Activated T-helper 1 cell treated with anti-CD3 and anti-CD28 coated beads, Interleukin-2, amount 50 U/mL, for 16 hours (primary cell): ENCODE results near the gene DTNB.

Experiments used
- DNase-seq, 2 donors: peaks; one replicate each; pipeline ENCODE4 v3.0.0-alpha.2; 2020; ENCODE audit warnings: low read depth in 1 of 2, low spot score in 1 of 2

The DTNB gene

DNA sequence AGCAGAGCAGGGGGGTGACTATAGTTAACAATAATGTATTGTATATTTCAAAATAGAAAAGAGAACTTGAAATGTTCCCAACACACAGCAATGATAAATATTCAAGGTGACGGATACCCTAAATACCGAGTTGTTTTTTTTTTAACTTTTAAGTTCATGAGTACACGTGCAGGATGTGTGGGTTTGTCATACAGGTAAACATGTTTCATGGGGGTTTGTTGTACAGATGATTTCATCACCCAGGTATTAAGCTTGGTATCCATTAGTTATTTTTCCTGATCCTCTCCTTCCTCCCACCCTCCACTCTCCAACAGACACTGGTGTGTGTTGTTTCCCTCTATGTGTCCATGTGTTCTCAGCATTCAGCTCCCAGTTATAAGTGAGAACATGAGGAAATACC, 167.2 kb downstream of the DTNB start:
- no peak for DNase-seq

GRCh38 chr2:25505622-25506021, 167.8 kb downstream of the DTNB start:
- DNase-seq: no peak

DNA sequence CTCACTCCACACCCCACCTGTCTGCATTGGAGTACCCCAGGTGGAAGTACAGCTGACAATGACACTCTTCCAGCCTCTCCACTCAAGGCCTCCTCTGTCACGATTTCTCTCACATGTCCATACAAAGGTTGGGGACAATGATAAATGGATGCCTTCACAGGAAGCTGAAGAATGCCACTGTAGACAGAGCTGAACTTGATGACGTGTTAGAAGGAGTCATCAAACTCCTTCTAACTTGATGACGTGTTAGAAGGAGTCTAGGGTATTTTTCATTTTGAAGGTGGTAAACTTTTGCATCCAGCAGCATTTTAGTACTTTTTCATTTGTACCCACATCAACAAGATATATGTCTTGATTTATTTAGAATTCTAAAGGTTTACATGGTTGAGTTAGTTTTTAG, 168.2 kb downstream of the DTNB start:
- DNase-seq: no peak

DNA sequence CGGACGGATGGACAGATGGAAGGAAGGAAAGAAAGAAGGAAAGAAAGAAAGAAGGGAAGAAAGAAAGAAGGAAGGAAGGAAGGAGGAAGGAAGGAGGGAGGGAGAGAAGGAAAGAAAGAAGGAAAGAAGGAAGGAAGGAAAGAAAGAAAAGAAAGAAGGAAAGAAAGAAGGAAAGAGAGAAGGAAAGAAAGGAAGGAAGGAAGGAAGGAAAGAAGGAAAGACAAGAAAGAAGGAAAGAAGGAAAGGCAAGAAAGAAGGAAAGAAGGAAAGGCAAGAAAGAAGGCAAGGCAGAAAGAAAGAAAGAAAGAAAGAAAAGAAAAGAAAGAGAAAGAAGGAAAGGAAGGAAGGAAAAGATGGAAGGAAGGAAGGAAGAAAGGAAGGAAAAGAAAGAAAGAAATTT, 169.1 kb downstream of the DTNB start:
- DNase-seq: no peak

GRCh38 chr2:25499157-25499556, 174.2 kb downstream of the DTNB start:
- DNase-seq: no peak

GRCh38 chr2:25497918-25498407, 175.4 kb downstream of the DTNB start:
- DNase-seq: no peak

- no peak for DNase-seq
Observed at GRCh38 chr2:25497229-25497917, 176.0 kb downstream of the DTNB start.

GRCh38 chr2:25494616-25495015, 178.8 kb downstream of the DTNB start:
- no peak for DNase-seq

- DNase-seq: no peak
Observed at GRCh38 chr2:25493207-25493606, 180.2 kb downstream of the DTNB start.

DNA sequence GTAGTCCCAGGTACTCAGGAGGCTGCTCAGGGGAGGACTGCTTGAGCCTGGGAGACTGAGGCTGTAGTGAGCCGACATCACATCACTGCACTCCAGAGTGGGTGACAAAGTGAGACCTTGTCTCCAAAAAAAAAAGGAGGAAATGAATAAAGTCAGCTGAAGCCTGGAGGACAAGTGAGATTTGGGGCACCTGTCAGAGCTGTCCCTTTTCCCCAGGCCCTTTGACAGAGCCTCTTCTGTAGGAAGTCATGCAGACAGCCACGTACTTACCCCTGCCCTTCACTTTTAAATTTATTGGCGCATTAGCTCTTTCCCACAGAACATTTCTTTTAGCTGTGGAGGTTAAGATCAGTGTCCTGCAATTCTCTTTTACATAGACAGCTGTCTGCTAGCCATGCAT, 180.7 kb downstream of the DTNB start:
- no peak for DNase-seq

DNA sequence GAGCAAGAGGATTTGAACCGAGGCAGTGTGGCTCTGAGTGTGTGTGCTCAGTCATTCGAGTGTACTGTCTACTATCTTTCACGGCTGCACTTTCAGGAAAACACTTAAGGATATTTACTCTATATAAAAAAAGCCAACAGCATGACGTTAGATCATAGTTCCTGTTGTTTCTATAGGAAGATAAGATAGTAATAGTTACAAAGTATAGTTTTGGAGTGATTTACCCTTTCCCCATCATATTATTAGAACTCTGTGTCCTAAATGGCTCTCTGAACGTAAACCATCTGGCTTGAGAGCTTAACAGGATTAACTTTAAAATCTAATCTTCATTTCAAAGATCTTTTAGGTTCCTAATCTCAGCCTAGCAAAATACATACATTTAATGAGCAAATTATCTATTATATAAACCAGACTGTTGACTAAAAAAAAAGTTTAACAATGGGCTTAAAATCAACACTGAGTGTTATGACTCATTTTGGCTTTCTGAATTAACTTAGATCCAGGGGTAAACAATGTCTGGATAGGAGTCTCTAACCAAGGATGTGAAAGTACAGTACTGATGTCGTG, 181.3 kb downstream of the DTNB start:
- no peak for DNase-seq

DNA sequence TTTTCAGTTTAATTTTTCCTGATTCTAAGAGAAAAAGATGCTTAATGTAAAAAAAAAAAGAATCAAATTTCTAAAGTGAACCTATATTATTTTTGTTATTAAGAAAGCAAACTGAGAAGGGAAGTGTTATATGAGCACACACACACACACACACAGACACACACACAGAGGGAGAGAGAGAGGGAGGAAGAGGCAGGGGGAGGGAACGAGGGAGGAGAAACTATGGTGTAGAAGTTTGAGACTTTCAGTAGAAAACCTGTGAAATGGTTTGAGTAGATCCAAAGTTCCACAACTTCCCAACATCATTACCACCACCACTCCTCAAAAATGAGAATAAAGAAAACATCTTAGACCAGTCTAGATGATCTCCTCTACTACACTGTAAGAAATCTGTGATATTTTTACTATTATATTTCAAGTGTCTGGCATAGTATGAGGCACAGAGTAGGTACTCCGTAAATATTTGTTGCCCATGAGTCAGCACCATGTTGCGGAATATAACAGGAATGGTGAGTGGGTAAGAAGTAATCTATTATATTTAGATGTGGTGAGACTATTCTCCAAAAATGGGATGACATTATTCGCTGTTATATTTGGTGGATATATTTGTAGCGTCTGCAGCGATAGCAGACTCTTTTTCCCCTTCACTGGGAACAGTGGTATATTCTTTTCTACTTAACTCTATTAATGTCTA, 182.2 kb downstream of the DTNB start:
- no peak for DNase-seq

DNA sequence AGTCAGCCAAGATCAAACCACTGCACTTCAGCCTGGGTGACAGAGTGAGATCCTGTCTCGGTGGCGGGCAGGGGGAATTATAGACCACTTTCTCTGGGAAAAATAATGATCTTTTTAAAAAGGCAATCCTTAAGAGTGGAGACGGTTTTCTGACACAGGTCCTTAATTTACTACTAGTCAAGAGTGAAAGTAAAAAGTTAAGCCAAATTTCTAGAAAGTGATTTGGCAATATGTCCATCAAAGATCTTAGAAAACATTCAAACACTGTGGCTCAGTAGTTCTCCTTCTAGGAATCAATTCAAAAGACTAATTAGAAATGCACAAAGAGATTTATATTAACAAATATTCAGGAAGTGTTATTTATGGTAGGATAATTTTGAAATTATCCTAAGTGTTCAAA, 183.2 kb downstream of the DTNB start:
- DNase-seq: no peak

GRCh38 chr2:25489631-25490030, 183.7 kb downstream of the DTNB start:
- no peak for DNase-seq

DNA sequence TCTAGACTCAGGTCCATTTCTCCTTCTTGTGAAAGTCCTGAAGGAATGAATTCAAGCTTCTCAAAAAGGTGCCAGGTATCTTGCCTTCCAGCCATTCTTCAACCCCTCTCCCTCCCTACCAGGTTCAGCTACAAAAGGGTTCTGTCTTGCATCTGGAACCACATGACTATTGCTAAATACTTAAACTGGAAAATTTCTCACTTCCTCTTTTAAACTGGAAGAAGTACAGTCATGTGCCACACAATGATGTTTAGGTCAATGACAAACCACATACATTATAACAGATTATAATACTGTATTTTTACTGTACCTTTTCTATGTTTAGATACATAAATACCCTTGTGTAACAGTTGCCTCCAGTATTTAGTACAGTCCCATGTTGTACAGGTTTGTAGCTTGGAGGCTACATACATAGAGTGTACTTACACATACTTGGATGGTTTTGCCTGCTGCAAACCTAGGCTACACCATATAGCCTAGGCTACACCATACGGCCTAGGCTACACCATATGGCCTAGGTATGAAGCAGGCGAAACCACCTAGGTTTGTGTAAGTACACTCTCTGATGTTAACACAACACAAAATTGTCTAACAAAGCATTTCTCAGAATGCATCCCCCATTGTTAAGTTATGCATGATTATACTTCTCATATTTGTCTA, 189.6 kb downstream of the DTNB start:
- DNase-seq: no peak

GRCh38 chr2:25482341-25482740, 191.0 kb downstream of the DTNB start:
- DNase-seq: no peak

GRCh38 chr2:25481381-25482300, 191.7 kb downstream of the DTNB start:
- no peak for DNase-seq

- no peak for DNase-seq
Observed at GRCh38 chr2:25480561-25480960, 192.8 kb downstream of the DTNB start.

GRCh38 chr2:25479761-25480160, 193.6 kb downstream of the DTNB start:
- no peak for DNase-seq

DNA sequence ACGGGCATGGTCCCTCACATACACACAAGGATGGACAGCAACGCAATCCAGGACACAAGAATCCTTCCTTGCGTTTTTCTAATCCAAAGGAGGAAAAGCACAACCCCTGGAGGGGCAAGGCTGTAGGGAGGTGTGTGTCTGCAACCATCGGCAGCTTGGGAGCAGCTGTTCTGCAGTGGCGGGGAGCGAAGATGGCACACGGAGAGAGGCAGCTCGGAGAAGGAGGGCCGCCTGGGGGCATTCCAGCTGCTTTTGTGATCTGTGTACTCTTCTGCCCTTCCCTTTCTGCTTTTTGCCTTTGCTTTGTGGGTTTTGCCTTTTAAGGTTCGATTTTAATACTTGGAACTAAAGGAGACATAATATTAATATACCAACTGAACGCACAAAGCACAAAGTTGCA, 194.6 kb downstream of the DTNB start:
- no peak for DNase-seq

GRCh38 chr2:25473758-25474340, 199.5 kb downstream of the DTNB start:
- DNase-seq: no peak
